HS-27A (cell line): ENCODE results near the gene BICDL2.
"Not testable (repeated sequence)": the region's sequence is repeated elsewhere in the genome, so short reads cannot be mapped to it uniquely, and the experiment has no call there.

Experiments used
- DNase-seq: peaks from one replicate; pipeline ENCODE4 v3.0.0-alpha.2; 2012; ENCODE audit warnings: low read depth, missing footprints

Gene BICDL2

GRCh38 chr16:3063625-3064386, 27.1 kb upstream of the BICDL2 start:
- no peak for DNase-seq

GRCh38 chr16:3062553-3062952, 25.8 kb upstream of the BICDL2 start:
- no peak for DNase-seq

- DNase-seq, result no peak
These were observed 23.8 kb upstream of the BICDL2 start for GRCh38 chr16:3060339-3061127.

GRCh38 chr16:3059723-3060242, 23.0 kb upstream of the BICDL2 start:
- no peak for DNase-seq

GRCh38 chr16:3059041-3059722, 22.4 kb upstream of the BICDL2 start:
- peak; percentile 49 for DNase-seq

GRCh38 chr16:3058139-3059030, 21.6 kb upstream of the BICDL2 start:
- DNase-seq, result peak; percentile 8

- DNase-seq, result no peak
These were observed 20.7 kb upstream of the BICDL2 start for GRCh38 chr16:3057181-3058138.

GRCh38 chr16:3056336-3057180, 19.8 kb upstream of the BICDL2 start:
- DNase-seq, result no peak

- not testable (repeated sequence) for DNase-seq
These were observed 19.0 kb upstream of the BICDL2 start for GRCh38 chr16:3055734-3056115.

GRCh38 chr16:3054965-3055733, 18.4 kb upstream of the BICDL2 start:
- no peak for DNase-seq

GRCh38 chr16:3053330-3053710, 16.6 kb upstream of the BICDL2 start:
- not testable (repeated sequence) for DNase-seq

- not testable (repeated sequence) for DNase-seq
These were observed 16.0 kb upstream of the BICDL2 start for GRCh38 chr16:3052571-3053329.

GRCh38 chr16:3051494-3051893, 14.8 kb upstream of the BICDL2 start:
- DNase-seq, result no peak

- no peak for DNase-seq
These were observed 14.3 kb upstream of the BICDL2 start for GRCh38 chr16:3051009-3051408.

- no peak for DNase-seq
These were observed 13.7 kb upstream of the BICDL2 start for GRCh38 chr16:3050487-3050886.

- DNase-seq, result no peak
These were observed 13.3 kb upstream of the BICDL2 start for GRCh38 chr16:3049921-3050481.

- no peak for DNase-seq
These were observed 10.6 kb upstream of the BICDL2 start for GRCh38 chr16:3047387-3047720.
